Liver (tissue), 9 donors: ENCODE results near the gene CARD9. TPM values are rescaled to one million over a fixed set of nuclear protein-coding genes. Genes with fewer than 3 reads are reported as not detected.

ENCODE experiments used
- DNase-seq: peaks from one replicate; pipeline ENCODE4 v3.0.0-alpha.2; 2017; ENCODE audit warnings: low spot score
- H3K27ac ChIP-seq, 2 donors: one replicate each; pipeline ENCODE4 v1.7.0; 2013; ENCODE audit warnings: inconsistent platforms in 2 of 2, low read length in 2 of 2, control low read depth in 1 of 2, low read depth in 1 of 2, mild to moderate bottlenecking in 1 of 2
- H3K27me3 ChIP-seq, 4 donors: one replicate each; pipeline versions ENCODE4 v1.6.1 to v1.7.0; 2013; ENCODE audit warnings: low read length in 3 of 4, inconsistent platforms in 1 of 4, mild to moderate bottlenecking in 1 of 4, moderate library complexity in 1 of 4; ENCODE audit not compliant: control insufficient read depth in 4 of 4, insufficient read depth in 4 of 4
- H3K36me3 ChIP-seq, 4 donors: one replicate each; pipeline versions ENCODE4 v1.6.1 to v1.7.0; 2013; ENCODE audit warnings: low read length in 3 of 4, mild to moderate bottlenecking in 3 of 4, low read depth in 1 of 4, moderate library complexity in 1 of 4; ENCODE audit not compliant: control insufficient read depth in 4 of 4, insufficient read depth in 3 of 4
- H3K4me1 ChIP-seq, 4 donors: one replicate each; pipeline versions ENCODE4 v1.6.1 to v1.7.0; 2013; ENCODE audit warnings: low read length in 3 of 4, mild to moderate bottlenecking in 3 of 4, moderate library complexity in 1 of 4; ENCODE audit not compliant: control insufficient read depth in 4 of 4, insufficient read depth in 4 of 4
- H3K4me3 ChIP-seq, 3 donors: one replicate each; pipeline versions ENCODE4 v1.6.1 to v1.7.0; 2013; ENCODE audit warnings: low read length in 3 of 3, control low read depth in 1 of 3, low read depth in 1 of 3, mild to moderate bottlenecking in 1 of 3
- H3K9ac ChIP-seq, 2 donors: one replicate each; pipeline ENCODE4 v1.7.0; 2013; ENCODE audit warnings: low read length in 2 of 2, mild to moderate bottlenecking in 2 of 2, moderate library complexity in 2 of 2, control low read depth in 1 of 2, low read depth in 1 of 2
- H3K9me3 ChIP-seq, 4 donors: one replicate each; pipeline versions ENCODE4 v1.6.1 to v1.7.0; 2013; ENCODE audit warnings: low read length in 3 of 4; ENCODE audit not compliant: control insufficient read depth in 4 of 4
- HNF4G ChIP-seq: IDR thresholded peaks from 2 replicates; pipeline ENCODE4 v1.6.1; 2016; ENCODE audit warnings: antibody characterized with exemption
- RAD21 ChIP-seq, 2 donors: IDR thresholded peaks; 2 replicates each; pipeline ENCODE4 v1.6.1; 2016; ENCODE audit warnings: antibody characterized with exemption in 2 of 2, mild to moderate bottlenecking in 2 of 2
- RXRA ChIP-seq, 2 donors: IDR thresholded peaks; 2 replicates each; pipeline ENCODE4 v1.6.1; 2017 to 2018; ENCODE audit warnings: antibody characterized with exemption in 2 of 2, mild to moderate bottlenecking in 1 of 2
- TAF1 ChIP-seq: conservative IDR thresholded peaks from 2 replicates; pipeline ENCODE4 v1.6.1; 2016; ENCODE audit warnings: antibody characterized with exemption, mild to moderate bottlenecking
- WGBS: extraction: QIAGEN DNeasy Blood & Tissue Kit; methylation state at CpG from one replicate; pipeline ENCODE4 v1.1.7; 2013; 5-methylcytosine and 5-hydroxymethylcytosine counted together
- polyA plus RNA-seq, 2 donors: library from polyadenylated mRNA; stranded (reverse) in 1 of 2; unstranded in 1 of 2; fragments of 200-250 nt in 1 of 2; fragments of >200 nt in 1 of 2; fragmentation: Nextera tagmentation in 1 of 2; extraction: Ambion mirVana in 1 of 2; gene quantifications; one replicate each; pipeline versions ENCODE4 v1.2.1 to v1.2.3, GENCODE V29; 2013 to 2015
- total RNA-seq, 2 donors: library from RNA; depleted of rRNA; stranded (reverse); fragments of >200 nt; gene quantifications; one replicate each; pipeline ENCODE4 v1.2.3, GENCODE V29; 2014
- TF ChIP-seq, protein P1 (sequence below): IDR thresholded peaks from 2 replicates; pipeline ENCODE4 v1.6.1; 2016; ENCODE audit warnings: antibody characterized with exemption, mild to moderate bottlenecking
- donor health status: healthy.
- donor health status: healthy.
- donor health status: healthy.
- donor health status: healthy.
- donor health status: healthy.

Gene CARD9
- total and polyA plus RNA-seq, 4 donors = 0.25 to 5.3 (median 2.2) TPM

DNA sequence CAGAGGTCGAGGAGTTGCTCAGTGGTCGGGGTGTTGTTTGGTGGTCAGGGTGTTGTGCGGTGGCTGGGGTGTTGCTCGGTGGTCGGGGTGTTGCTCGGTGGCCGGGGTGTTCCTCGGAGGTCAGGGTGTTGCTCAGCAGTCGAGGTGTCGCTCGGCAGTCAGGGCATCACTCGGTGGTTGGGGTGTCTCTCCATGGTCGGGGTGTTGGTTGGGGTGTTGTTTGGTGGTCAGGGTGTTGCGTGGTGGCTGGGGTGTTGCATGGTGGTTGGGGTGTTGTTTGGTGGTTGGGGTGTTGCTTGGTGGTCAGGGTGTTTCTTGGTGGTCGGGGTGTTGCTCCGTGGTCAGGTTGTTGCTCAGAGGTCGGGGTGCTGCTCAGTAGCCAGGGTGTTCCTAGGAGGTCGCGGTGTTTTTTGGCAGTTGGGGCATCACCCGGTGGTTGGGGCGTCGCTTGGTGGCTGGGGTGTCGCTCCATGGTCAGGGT is 57.2 kb downstream of the CARD9 start:
- DNase-seq = no peak
- Histone ChIP-seq H3K36me3 (no peaks in the 10 kb centered on the region), H3K4me3 (no peak overlapping the region), H3K9me3 (peaks cover 0 to 8% (median 5%) of the 10 kb centered on the region in 4 donors), H3K27me3 (no peaks in the 10 kb centered on the region), H3K4me1 (no peaks in the 10 kb centered on the region), H3K27ac (no peak overlapping the region), H3K9ac (no peak overlapping the region)
- TF ChIP-seq RAD21 (IDR thresholded peaks at IDR 0.05) = no peak
- TF ChIP-seq, protein P1, sequence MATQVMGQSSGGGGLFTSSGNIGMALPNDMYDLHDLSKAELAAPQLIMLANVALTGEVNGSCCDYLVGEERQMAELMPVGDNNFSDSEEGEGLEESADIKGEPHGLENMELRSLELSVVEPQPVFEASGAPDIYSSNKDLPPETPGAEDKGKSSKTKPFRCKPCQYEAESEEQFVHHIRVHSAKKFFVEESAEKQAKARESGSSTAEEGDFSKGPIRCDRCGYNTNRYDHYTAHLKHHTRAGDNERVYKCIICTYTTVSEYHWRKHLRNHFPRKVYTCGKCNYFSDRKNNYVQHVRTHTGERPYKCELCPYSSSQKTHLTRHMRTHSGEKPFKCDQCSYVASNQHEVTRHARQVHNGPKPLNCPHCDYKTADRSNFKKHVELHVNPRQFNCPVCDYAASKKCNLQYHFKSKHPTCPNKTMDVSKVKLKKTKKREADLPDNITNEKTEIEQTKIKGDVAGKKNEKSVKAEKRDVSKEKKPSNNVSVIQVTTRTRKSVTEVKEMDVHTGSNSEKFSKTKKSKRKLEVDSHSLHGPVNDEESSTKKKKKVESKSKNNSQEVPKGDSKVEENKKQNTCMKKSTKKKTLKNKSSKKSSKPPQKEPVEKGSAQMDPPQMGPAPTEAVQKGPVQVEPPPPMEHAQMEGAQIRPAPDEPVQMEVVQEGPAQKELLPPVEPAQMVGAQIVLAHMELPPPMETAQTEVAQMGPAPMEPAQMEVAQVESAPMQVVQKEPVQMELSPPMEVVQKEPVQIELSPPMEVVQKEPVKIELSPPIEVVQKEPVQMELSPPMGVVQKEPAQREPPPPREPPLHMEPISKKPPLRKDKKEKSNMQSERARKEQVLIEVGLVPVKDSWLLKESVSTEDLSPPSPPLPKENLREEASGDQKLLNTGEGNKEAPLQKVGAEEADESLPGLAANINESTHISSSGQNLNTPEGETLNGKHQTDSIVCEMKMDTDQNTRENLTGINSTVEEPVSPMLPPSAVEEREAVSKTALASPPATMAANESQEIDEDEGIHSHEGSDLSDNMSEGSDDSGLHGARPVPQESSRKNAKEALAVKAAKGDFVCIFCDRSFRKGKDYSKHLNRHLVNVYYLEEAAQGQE = no peak
- no peak for TF ChIP-seq TAF1
- WGBS = 94% methylated on average over 23 of the region's 23 CpGs

- Histone ChIP-seq H3K4me1 (no peaks in the 10 kb centered on the region), H3K9ac (no peak overlapping the region), H3K4me3 (no peak overlapping the region), H3K27me3 (no peaks in the 10 kb centered on the region), H3K9me3 (peaks cover 0 to 8% (median 5%) of the 10 kb centered on the region in 4 donors), H3K27ac (no peak overlapping the region), H3K36me3 (no peaks in the 10 kb centered on the region)
- no peak for DNase-seq
- TF ChIP-seq RAD21 (IDR thresholded peaks at IDR 0.05) = no peak
- 84% methylated on average over 4 of the region's 4 CpGs for WGBS
Observed at GRCh38 chr9:136314944-136315343, 58.5 kb downstream of the CARD9 start.

DNA sequence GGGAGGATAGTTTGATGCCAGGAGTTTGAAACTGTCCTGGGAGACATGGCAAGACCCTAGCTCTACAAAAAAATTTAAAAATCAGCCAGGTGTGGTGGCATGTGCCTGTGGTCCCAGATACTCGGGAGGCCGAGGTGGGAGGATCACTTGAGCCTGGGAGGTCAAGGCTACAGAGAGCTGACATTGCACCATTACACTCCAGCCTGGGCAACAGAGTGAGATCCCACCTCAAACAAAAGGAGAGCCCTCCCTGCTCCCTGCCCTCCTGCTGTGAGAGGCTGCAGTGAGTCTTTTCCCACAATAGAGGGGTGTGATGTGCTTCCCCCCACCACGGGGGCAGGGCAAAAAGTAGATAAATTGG is 59.4 kb downstream of the CARD9 start:
- Histone ChIP-seq H3K4me3 (no peak overlapping the region), H3K27me3 (no peaks in the 10 kb centered on the region), H3K9me3 (peaks cover 0 to 8% (median 5%) of the 10 kb centered on the region in 4 donors), H3K36me3 (no peaks in the 10 kb centered on the region), H3K9ac (no peak overlapping the region), H3K27ac (no peak overlapping the region), H3K4me1 (no peaks in the 10 kb centered on the region)
- TF ChIP-seq HNF4G = no peak
- TF ChIP-seq RXRA (IDR thresholded peaks at IDR 0.05) = no peak
- no peak for DNase-seq
- 81% methylated on average over 3 of the region's 3 CpGs for WGBS

Other genes with a start within 250 kb of the CARD9 start
- gene LHX3, start 168.5 kb downstream of the CARD9 start, total RNA-seq = not detected
- not detected for gene LHX3, start 168.5 kb downstream of the CARD9 start, polyA plus RNA-seq
- 10 to 100 TPM in 1 of 2 donors, 1 to 10 TPM in 1; 4.8 to 12.7 TPM for gene QSOX2, start 127.9 kb downstream of the CARD9 start, total RNA-seq
- gene QSOX2, start 127.9 kb downstream of the CARD9 start, polyA plus RNA-seq = 1 to 10 TPM in 1 of 2 donors, under 1 TPM in 1; 0.79 to 3.8 TPM
- gene CCDC187, start 69.6 kb downstream of the CARD9 start, total RNA-seq = under 1 TPM in 1 of 2 donors, not detected in 1; 0.05 TPM
- gene CCDC187, start 69.6 kb downstream of the CARD9 start, polyA plus RNA-seq = not detected
- 1 to 10 TPM; 2.1 to 2.9 TPM for gene GPSM1, start 46.1 kb downstream of the CARD9 start, total RNA-seq
- 1 to 10 TPM in 1 of 2 donors, under 1 TPM in 1; 0.11 to 1.1 TPM for gene GPSM1, start 46.1 kb downstream of the CARD9 start, polyA plus RNA-seq
- gene DNLZ, start 9.9 kb downstream of the CARD9 start, total RNA-seq = 1 to 10 TPM; 2.0 to 2.9 TPM
- 1 to 10 TPM; 6.2 to 7.1 TPM for gene DNLZ, start 9.9 kb downstream of the CARD9 start, polyA plus RNA-seq
- 1 to 10 TPM; 2.3 to 4.2 TPM for gene SNAPC4, start 26.5 kb upstream of the CARD9 start, total RNA-seq
- gene SNAPC4, start 26.5 kb upstream of the CARD9 start, polyA plus RNA-seq = 1 to 10 TPM in 1 of 2 donors, under 1 TPM in 1; 0.75 to 3.9 TPM
- gene ENTR1, start 36.9 kb upstream of the CARD9 start, total RNA-seq = 10 to 100 TPM; 11.0 to 25.6 TPM
- gene ENTR1, start 36.9 kb upstream of the CARD9 start, polyA plus RNA-seq = 10 to 100 TPM; 12.7 to 28.1 TPM
- 10 to 100 TPM; 27.0 to 39.5 TPM for gene PMPCA, start 37.0 kb upstream of the CARD9 start, total RNA-seq
- gene PMPCA, start 37.0 kb upstream of the CARD9 start, polyA plus RNA-seq = 10 to 100 TPM; 43.7 to 75.6 TPM
- gene INPP5E, start 66.2 kb upstream of the CARD9 start, total RNA-seq = 1 to 10 TPM; 3.1 to 3.3 TPM
- gene INPP5E, start 66.2 kb upstream of the CARD9 start, polyA plus RNA-seq = 1 to 10 TPM; 1.0 to 2.7 TPM
- gene SEC16A, start 109.4 kb upstream of the CARD9 start, total RNA-seq = 10 to 100 TPM; 21.7 to 96.1 TPM
- gene SEC16A, start 109.4 kb upstream of the CARD9 start, polyA plus RNA-seq = 10 to 100 TPM; 43.3 to 88.7 TPM
- 10 to 100 TPM in 1 of 2 donors, 1 to 10 TPM in 1; 9.4 to 22.3 TPM for gene NOTCH1, start 172.4 kb upstream of the CARD9 start, total RNA-seq
- gene NOTCH1, start 172.4 kb upstream of the CARD9 start, polyA plus RNA-seq = 1 to 10 TPM; 2.4 to 7.5 TPM